Right atrium auricular region (tissue), 2 donors: ENCODE data around the gene MORN3. TPM values are rescaled to one million over a fixed set of nuclear protein-coding genes. Genes with fewer than 3 reads are reported as not detected.

Source experiments
- DNase-seq: peaks from one replicate; pipeline ENCODE4 v3.0.0-alpha.2; 2019; ENCODE audit warnings: low spot score
- H3K27ac ChIP-seq, 2 donors: fragments of 200-600 bp; sonication (generic); 1 replicate in 1 of 2; 2 replicates in 1 of 2; pipeline ENCODE4 v1.5.1; 2016 to 2019
- H3K27me3 ChIP-seq, 2 donors: fragments of 200-600 bp; sonication (generic); one replicate each; pipeline versions ENCODE4 v1.5.1 to v1.6.0; 2017 to 2019
- H3K36me3 ChIP-seq: fragments of 200-600 bp; sonication (generic); one replicate; pipeline ENCODE4 v1.5.1; 2016
- H3K4me1 ChIP-seq, 2 donors: fragments of 200-600 bp; sonication (generic); one replicate each; pipeline versions ENCODE4 v1.5.1 to v1.6.0; 2017 to 2019
- H3K4me3 ChIP-seq, 2 donors: fragments of 200-600 bp; sonication (generic); 1 replicate in 1 of 2; 2 replicates in 1 of 2; pipeline ENCODE4 v1.5.1; 2017 to 2019; ENCODE audit warnings: mild to moderate bottlenecking in 1 of 2, moderate library complexity in 1 of 2
- H3K9me3 ChIP-seq, 2 donors: fragments of 200-600 bp; sonication (generic); one replicate each; pipeline ENCODE4 v1.5.1; 2019
- CTCF ChIP-seq, 2 donors: fragments of 200-600 bp; sonication (generic); IDR thresholded peaks; one replicate each; pipeline ENCODE4 v1.5.1; 2019; ENCODE audit warnings: antibody characterized with exemption in 2 of 2
- total RNA-seq, 2 donors: library from RNA; depleted of rRNA; stranded (reverse); fragments of >200 nt; gene quantifications; one replicate each; pipeline ENCODE4 v1.1.0, GENCODE V29; 2016

MORN3 gene
- total RNA-seq, 2 donors from 2014 or later: 0.35 TPM; not detected in 1

DNA sequence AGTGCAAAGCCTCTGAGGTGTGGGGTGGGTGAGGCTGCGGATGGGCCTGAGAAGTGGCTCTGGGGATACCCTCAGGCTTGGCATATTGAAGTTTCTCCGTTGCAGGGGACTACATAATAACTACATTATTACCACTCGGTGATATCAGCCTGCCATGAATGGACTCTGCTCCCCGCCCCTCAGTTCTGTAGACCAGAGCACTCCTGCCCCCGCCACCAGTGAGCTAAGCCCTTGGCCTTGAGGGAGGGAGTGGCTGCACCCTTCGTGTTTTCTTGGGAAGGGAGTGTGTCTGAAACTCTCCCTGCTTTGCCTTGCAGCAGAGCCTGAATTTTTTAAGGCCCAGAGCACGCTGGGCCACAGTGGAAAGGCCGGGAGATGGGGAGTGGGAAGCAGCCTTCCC is 41.4 kb downstream of the MORN3 start:
- Histone ChIP-seq H3K4me1 (peaks cover 0 to 55% of the 10 kb centered on the region in 2 donors), H3K36me3 (no peaks in the 10 kb centered on the region), H3K4me3 (peak overlapping the region in 1 of 2 donors; percentile 66), H3K27ac (peak overlapping the region in 1 of 2 donors; percentile 89), H3K27me3 (no peaks in the 10 kb centered on the region), H3K9me3 (no peaks in the 10 kb centered on the region)
- DNase-seq: no peak
- TF ChIP-seq CTCF (IDR thresholded peaks at IDR 0.05): no peak

GRCh38 chr12:121626853-121627640 is 42.4 kb downstream of the MORN3 start:
- Histone ChIP-seq H3K36me3 (no peaks in the 10 kb centered on the region), H3K4me3 (peak overlapping the region; percentile 55 to 66), H3K4me1 (peaks cover 0 to 47% of the 10 kb centered on the region in 2 donors), H3K9me3 (no peaks in the 10 kb centered on the region), H3K27me3 (no peaks in the 10 kb centered on the region), H3K27ac (peak overlapping the region; percentile 84 to 89)
- DNase-seq: peak; percentile 67
- TF ChIP-seq CTCF (IDR thresholded peaks at IDR 0.05): no peak

- H3K4me3 ChIP-seq: peak within 1 kb of the TSS; percentile 55 to 66
- no peaks in the 10 kb centered on the region for H3K9me3 ChIP-seq
- no peak for TF ChIP-seq CTCF (IDR thresholded peaks at IDR 0.05)
- H3K4me1 ChIP-seq: peaks cover 0 to 47% of the 10 kb centered on the region in 2 donors
- no peaks in the 10 kb centered on the region for H3K36me3 ChIP-seq
- H3K27me3 ChIP-seq: no peaks in the 10 kb centered on the region
- peak; percentile 96 for DNase-seq
- H3K27ac ChIP-seq: peak within 1 kb of the TSS; percentile 84 to 89
Observed at GRCh38 chr12:121626087-121626852, 43.2 kb downstream of the MORN3 start, which contains the start of gene ORAI1. Gene ORAI1, plus strand, starts transcription at chr12:121626530.

GRCh38 chr12:121620333-121620891 is 49.0 kb downstream of the MORN3 start:
- H3K9me3 ChIP-seq: no peaks in the 10 kb centered on the region
- no peaks in the 10 kb centered on the region for H3K27me3 ChIP-seq
- no peaks in the 10 kb centered on the region for H3K36me3 ChIP-seq
- H3K4me1 ChIP-seq: peaks cover 0 to 7% of the 10 kb centered on the region in 2 donors
- TF ChIP-seq CTCF (IDR thresholded peaks at IDR 0.05): no peak
- no peak overlapping the region for H3K27ac ChIP-seq
- H3K4me3 ChIP-seq: no peak overlapping the region
- no peak for DNase-seq

- Histone ChIP-seq H3K27ac (no peak overlapping the region), H3K4me3 (no peak overlapping the region), H3K4me1 (no peaks in the 10 kb centered on the region), H3K9me3 (no peaks in the 10 kb centered on the region), H3K36me3 (no peaks in the 10 kb centered on the region), H3K27me3 (no peaks in the 10 kb centered on the region)
- DNase-seq: no peak
- TF ChIP-seq CTCF (IDR thresholded peaks at IDR 0.05): no peak
Observed at GRCh38 chr12:121618659-121619233, 50.7 kb downstream of the MORN3 start.
